A673 (cell line): Measurements from ENCODE around the gene EAF2. TPM values are rescaled to one million over a fixed set of nuclear protein-coding genes. Genes with fewer than 3 reads are reported as not detected.

Experiments used
- BruUV-seq: library from RNA; stranded (reverse); fragments of 400-500 nt; replicated peaks from 2 replicates; lab custom pipeline; 2021; lab: Mats Ljungman, UMichigan
- CTCF ChIA-PET: fragments of 300-600 bp; sonication (Branson Sonifier 250); formaldehyde crosslinking; loops from one replicate; lab custom pipeline; 2022; ENCODE audit warnings: antibody characterized with exemption; lab: Charles Lee
- POLR2A ChIA-PET: fragments of 300-600 bp; sonication (Branson Sonifier 250); formaldehyde crosslinking; loops from one replicate; lab custom pipeline; 2022; ENCODE audit warnings: antibody characterized with exemption; ENCODE audit not compliant: low non-redundant PET; lab: Charles Lee
- DNase-seq: peaks from one replicate; pipeline ENCODE4 v3.0.0-alpha.2; 2015; ENCODE audit warnings: low spot score
- H3K27ac ChIP-seq: fragments of 200-600 bp; sonication (generic); 2 replicates; pipeline ENCODE4 v1.5.1; 2016; ENCODE audit warnings: mixed run types, low read depth, mild to moderate bottlenecking, mixed read lengths, antibody characterized with exemption, low read length; ENCODE audit not compliant: poor library complexity, severe bottlenecking
- H3K27me3 ChIP-seq: fragments of 200-600 bp; sonication (generic); replicated peaks from 2 replicates; pipeline ENCODE4 v1.6.1; 2017; ENCODE audit warnings: mixed run types, low read depth, mild to moderate bottlenecking, mixed read lengths, antibody characterized with exemption, low read length; ENCODE audit not compliant: insufficient read depth, poor library complexity
- H3K36me3 ChIP-seq: fragments of 200-600 bp; sonication (generic); 2 replicates; pipeline ENCODE4 v1.6.1; 2016; ENCODE audit warnings: mixed run types, mild to moderate bottlenecking, mixed read lengths, antibody characterized with exemption, low read length; ENCODE audit not compliant: insufficient read depth, poor library complexity, severe bottlenecking
- H3K4me1 ChIP-seq: fragments of 200-600 bp; sonication (generic); 2 replicates; pipeline ENCODE4 v1.6.1; 2017; ENCODE audit warnings: mixed run types, mild to moderate bottlenecking, mixed read lengths, antibody characterized with exemption, low read length; ENCODE audit not compliant: insufficient read depth, poor library complexity, severe bottlenecking
- H3K4me3 ChIP-seq: fragments of 200-600 bp; sonication (generic); 2 replicates; pipeline ENCODE4 v1.5.1; 2016; ENCODE audit warnings: low read depth, mixed run types, mild to moderate bottlenecking, mixed read lengths, low read length; ENCODE audit not compliant: poor library complexity, severe bottlenecking
- H3K9me3 ChIP-seq: fragments of 200-600 bp; sonication (generic); 2 replicates; pipeline ENCODE4 v1.6.1; 2016; ENCODE audit warnings: mixed run types, low read depth, mild to moderate bottlenecking, mixed read lengths, antibody characterized with exemption, low read length; ENCODE audit not compliant: poor library complexity, severe bottlenecking
- CTCF ChIP-seq: fragments of 300-800, 200-600 bp; sonication (generic); conservative IDR thresholded peaks from 2 replicates; pipeline ENCODE4 v1.5.1; 2017; ENCODE audit warnings: low read depth, mild to moderate bottlenecking, antibody characterized with exemption, low read length, moderate library complexity, mixed read lengths
- EZH2 ChIP-seq: fragments of 200-600 bp; sonication (generic); IDR thresholded peaks from 2 replicates; pipeline ENCODE4 v1.6.1; 2017; ENCODE audit warnings: borderline replicate concordance, low read depth, mild to moderate bottlenecking, mixed read lengths, antibody characterized with exemption, low read length; ENCODE audit not compliant: poor library complexity, severe bottlenecking
- intact Hi-C: fragments of 100-400 bp; cut with micrococcal nuclease; formaldehyde crosslinking; loops from one replicate; pipeline ENCODE4 v1.10.0; 2022; ENCODE audit not compliant: unreplicated experiment
- total RNA-seq: library from RNA; stranded (reverse); gene quantifications from 2 replicates; pipeline ENCODE4 v1.2.3, GENCODE V29; 2021

EAF2 gene
- total RNA-seq, 1 experiment from 2014 or later, result 13.1 TPM

- peaks cover 25% of the 10 kb centered on the region for H3K36me3 ChIP-seq
These were observed 40.6 kb upstream of the EAF2 start for GRCh38 chr3:121794264-121794983.

GRCh38 chr3:121796970-121797369 is 38.0 kb upstream of the EAF2 start:
- intact Hi-C loops, result no loop called here
- H3K4me3 ChIP-seq, result no peak overlapping the region
- H3K9me3 ChIP-seq, result no peaks in the 10 kb centered on the region
- no peaks in the 10 kb centered on the region for H3K27me3 ChIP-seq
- no TSS peak for BruUV-seq
- no peak overlapping the region for H3K27ac ChIP-seq
- DNase-seq, result no peak
- ChIA-PET CTCF (no interaction called here), POLR2A (no interaction called here)
- peaks cover 11% of the 10 kb centered on the region for H3K36me3 ChIP-seq
- TF ChIP-seq CTCF (no peak), EZH2 (no peak)
- H3K4me1 ChIP-seq, result no peaks in the 10 kb centered on the region

More at GRCh38 chr3:121794264-121794983, 40.6 kb upstream of the EAF2 start:
- no peaks in the 10 kb centered on the region for H3K9me3 ChIP-seq
- H3K4me1 ChIP-seq, result no peaks in the 10 kb centered on the region
- TF ChIP-seq CTCF (no peak), EZH2 (no peak)
- no peak for DNase-seq
- intact Hi-C loops, result no loop called here
- H3K27ac ChIP-seq, result no peak overlapping the region
- CTCF ChIA-PET, result no interaction called here
- POLR2A ChIA-PET, result no interaction called here
- H3K4me3 ChIP-seq, result no peak overlapping the region
- H3K27me3 ChIP-seq, result no peaks in the 10 kb centered on the region
- no TSS peak for BruUV-seq

- Histone ChIP-seq H3K27me3 (no peaks in the 10 kb centered on the region), H3K4me1 (no peaks in the 10 kb centered on the region), H3K9me3 (no peaks in the 10 kb centered on the region), H3K36me3 (peaks cover 24% of the 10 kb centered on the region), H3K4me3 (no peak overlapping the region), H3K27ac (no peak overlapping the region)
- intact Hi-C loops, result no loop called here
- ChIA-PET POLR2A (no interaction called here), CTCF (no interaction called here)
- TF ChIP-seq EZH2 (no peak), CTCF (no peak)
- DNase-seq, result no peak
- no TSS peak for BruUV-seq
These were observed 34.1 kb upstream of the EAF2 start for GRCh38 chr3:121800906-121801305.
